ENCODE measurements around the gene TMEM184B. TPM values are rescaled to one million over a fixed set of nuclear protein-coding genes. Genes with fewer than 3 reads are reported as not detected.

The TMEM184B gene
- total RNA-seq, 1 donor = 30.0 TPM

DNA sequence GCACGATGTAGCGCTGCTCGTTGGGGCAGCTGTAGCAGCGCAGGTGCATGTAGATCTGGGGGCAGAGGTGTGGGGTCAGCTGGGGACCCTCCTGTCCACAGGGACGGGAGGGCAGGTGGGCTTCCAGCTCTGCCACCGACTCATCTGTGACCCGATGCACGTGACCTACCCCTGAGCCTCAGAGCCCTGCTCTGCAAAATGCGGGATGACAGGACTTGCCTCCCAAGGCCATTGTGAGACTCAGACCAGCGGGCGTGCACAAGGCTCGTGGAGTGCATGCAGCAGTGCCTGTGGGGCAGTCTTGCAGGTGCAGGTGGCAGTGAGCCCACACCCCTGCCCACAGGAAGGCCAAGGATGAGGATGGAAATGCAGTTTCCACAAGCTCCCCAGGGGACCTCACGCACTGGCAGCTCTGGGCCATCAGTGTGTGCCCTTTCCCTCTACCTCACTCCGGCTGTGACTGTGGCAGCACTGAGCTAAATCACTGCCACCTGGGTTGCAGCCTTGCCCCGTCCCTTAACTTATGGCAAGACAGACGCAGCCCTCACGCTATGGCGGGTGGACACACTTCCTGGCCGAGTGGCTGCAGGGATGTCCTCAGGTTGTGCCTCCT, 26.7 kb downstream of the TMEM184B start:
- Histone ChIP-seq H3K4me1 (ENCODE audit: insufficient read depth, low read length) (peaks cover 8% of the 10 kb centered on the region), H3K27me3 (ENCODE audit: insufficient read depth, low read length) (no peaks in the 10 kb centered on the region), H2AFZ (ENCODE audit: low read length) (no peak overlapping the region), H3K4me3 (ENCODE audit: insufficient read depth, low read length) (no peak overlapping the region), H3K27ac (ENCODE audit: low read depth, low read length) (no peak overlapping the region), H3K36me3 (ENCODE audit: insufficient read depth, low read length) (peaks cover 41% of the 10 kb centered on the region), H3K9me3 (ENCODE audit: low read depth, low read length) (no peaks in the 10 kb centered on the region), H3K79me2 (ENCODE audit: insufficient read depth, low read length) (peaks cover 55% of the 10 kb centered on the region), H3K4me2 (ENCODE audit: insufficient read depth, low read length) (no peak overlapping the region), H4K20me1 (ENCODE audit: insufficient read depth, low read length) (peaks cover 38% of the 10 kb centered on the region)
- DNase-seq (ENCODE audit: insufficient read length, low spot score, missing footprints) = peak; percentile 13
- TF ChIP-seq, protein P1, sequence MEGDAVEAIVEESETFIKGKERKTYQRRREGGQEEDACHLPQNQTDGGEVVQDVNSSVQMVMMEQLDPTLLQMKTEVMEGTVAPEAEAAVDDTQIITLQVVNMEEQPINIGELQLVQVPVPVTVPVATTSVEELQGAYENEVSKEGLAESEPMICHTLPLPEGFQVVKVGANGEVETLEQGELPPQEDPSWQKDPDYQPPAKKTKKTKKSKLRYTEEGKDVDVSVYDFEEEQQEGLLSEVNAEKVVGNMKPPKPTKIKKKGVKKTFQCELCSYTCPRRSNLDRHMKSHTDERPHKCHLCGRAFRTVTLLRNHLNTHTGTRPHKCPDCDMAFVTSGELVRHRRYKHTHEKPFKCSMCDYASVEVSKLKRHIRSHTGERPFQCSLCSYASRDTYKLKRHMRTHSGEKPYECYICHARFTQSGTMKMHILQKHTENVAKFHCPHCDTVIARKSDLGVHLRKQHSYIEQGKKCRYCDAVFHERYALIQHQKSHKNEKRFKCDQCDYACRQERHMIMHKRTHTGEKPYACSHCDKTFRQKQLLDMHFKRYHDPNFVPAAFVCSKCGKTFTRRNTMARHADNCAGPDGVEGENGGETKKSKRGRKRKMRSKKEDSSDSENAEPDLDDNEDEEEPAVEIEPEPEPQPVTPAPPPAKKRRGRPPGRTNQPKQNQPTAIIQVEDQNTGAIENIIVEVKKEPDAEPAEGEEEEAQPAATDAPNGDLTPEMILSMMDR (IDR thresholded peaks at IDR 0.05; ENCODE audit: extremely low read depth, low read depth, low read length) = no peak

DNA sequence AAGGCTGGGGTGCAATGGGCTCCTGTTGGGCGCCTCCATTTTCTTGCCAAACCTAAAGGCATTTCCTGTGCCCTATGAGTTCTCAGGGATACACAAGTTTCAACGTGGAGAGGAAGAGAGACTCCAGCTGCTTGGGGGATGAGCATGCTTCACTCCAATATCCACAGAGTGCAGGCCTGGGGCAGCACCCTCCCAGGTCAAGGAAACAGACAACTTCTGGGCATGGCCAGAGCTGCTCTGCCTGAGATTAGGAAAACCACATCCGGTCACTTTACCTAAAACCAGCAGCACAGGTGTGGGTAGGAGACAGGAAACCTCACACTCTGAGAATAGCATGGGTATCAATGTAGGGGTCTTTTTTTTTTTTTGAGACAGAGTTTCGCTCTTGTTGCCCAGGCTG, 28.7 kb downstream of the TMEM184B start:
- peaks cover 22% of the 10 kb centered on the region for H4K20me1 ChIP-seq (ENCODE audit: insufficient read depth, low read length)
- no peak overlapping the region for H2AFZ ChIP-seq (ENCODE audit: low read length)
- TF ChIP-seq, protein P1 (IDR thresholded peaks at IDR 0.05; ENCODE audit: extremely low read depth, low read depth, low read length) = no peak
- H3K4me1 ChIP-seq (ENCODE audit: insufficient read depth, low read length) = peaks cover 28% of the 10 kb centered on the region
- DNase-seq (ENCODE audit: insufficient read length, low spot score, missing footprints) = no peak
- H3K27ac ChIP-seq (ENCODE audit: low read depth, low read length) = peak overlapping the region; percentile 41
- peaks cover 35% of the 10 kb centered on the region for H3K79me2 ChIP-seq (ENCODE audit: insufficient read depth, low read length)
- H3K36me3 ChIP-seq (ENCODE audit: insufficient read depth, low read length) = peaks cover 37% of the 10 kb centered on the region
- no peaks in the 10 kb centered on the region for H3K9me3 ChIP-seq (ENCODE audit: low read depth, low read length)
- H3K4me2 ChIP-seq (ENCODE audit: insufficient read depth, low read length) = no peak overlapping the region
- H3K27me3 ChIP-seq (ENCODE audit: insufficient read depth, low read length) = no peaks in the 10 kb centered on the region
- no peak overlapping the region for H3K4me3 ChIP-seq (ENCODE audit: insufficient read depth, low read length)

DNA sequence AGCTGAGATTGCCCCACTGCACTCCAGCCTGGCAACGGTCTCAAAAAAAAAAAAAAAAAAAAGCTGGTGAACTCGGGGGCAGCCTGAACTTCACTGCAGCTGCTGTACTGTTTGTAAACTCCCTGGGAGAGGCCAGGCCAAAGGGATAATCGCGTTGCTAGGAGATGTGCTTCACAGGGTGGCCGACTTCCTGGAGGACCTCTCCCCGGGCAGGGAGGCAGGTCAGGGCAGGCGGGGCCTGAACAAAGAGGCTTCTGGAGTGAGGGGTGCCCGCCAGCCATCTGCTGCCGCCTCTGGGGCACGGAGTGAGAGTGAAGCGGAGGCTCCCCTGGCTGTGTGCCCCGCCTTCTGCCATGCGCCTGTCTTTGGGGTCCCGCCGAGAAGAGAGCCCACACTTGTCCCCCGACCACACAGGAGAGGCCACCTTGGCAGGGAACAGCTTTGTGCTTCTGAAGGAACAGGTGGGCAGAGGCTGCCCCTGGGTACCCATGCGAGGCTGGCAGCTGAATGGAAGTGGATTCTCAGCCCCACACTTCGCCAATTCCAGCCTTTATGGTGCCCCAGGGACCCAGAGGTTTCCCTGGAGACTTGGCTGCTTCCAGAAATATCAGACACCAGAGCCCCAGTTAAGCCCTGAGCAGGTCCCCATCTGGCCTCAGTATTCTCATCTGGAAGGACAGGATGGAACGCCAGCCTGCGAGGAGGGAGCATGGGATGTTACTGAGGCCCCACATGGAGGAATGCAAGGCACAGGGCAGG, 29.6 kb downstream of the TMEM184B start:
- peaks cover 37% of the 10 kb centered on the region for H3K36me3 ChIP-seq (ENCODE audit: insufficient read depth, low read length)
- peaks cover 15% of the 10 kb centered on the region for H4K20me1 ChIP-seq (ENCODE audit: insufficient read depth, low read length)
- H3K4me1 ChIP-seq (ENCODE audit: insufficient read depth, low read length) = peaks cover 37% of the 10 kb centered on the region

More for the DNA sequence above, 29.6 kb downstream of the TMEM184B start:
- no peaks in the 10 kb centered on the region for H3K27me3 ChIP-seq (ENCODE audit: insufficient read depth, low read length)
- TF ChIP-seq, protein P1 (IDR thresholded peaks at IDR 0.05; ENCODE audit: extremely low read depth, low read depth, low read length) = no peak
- peaks cover 28% of the 10 kb centered on the region for H3K79me2 ChIP-seq (ENCODE audit: insufficient read depth, low read length)
- H3K27ac ChIP-seq (ENCODE audit: low read depth, low read length) = no peak overlapping the region
- peak; percentile 49 for DNase-seq (ENCODE audit: insufficient read length, low spot score, missing footprints)
- no peak overlapping the region for H2AFZ ChIP-seq (ENCODE audit: low read length)
- H3K4me3 ChIP-seq (ENCODE audit: insufficient read depth, low read length) = no peak overlapping the region
- H3K4me2 ChIP-seq (ENCODE audit: insufficient read depth, low read length) = no peak overlapping the region
- no peaks in the 10 kb centered on the region for H3K9me3 ChIP-seq (ENCODE audit: low read depth, low read length)
